Calu3 (cell line): ENCODE measurements around the gene CMKLR1. TPM values are rescaled to one million over a fixed set of nuclear protein-coding genes. Genes with fewer than 3 reads are reported as not detected.

Source experiments
- BruUV-seq: library from RNA; stranded (reverse); fragments of 400-500 nt; replicated peaks from 2 replicates; lab custom pipeline; 2021; lab: Mats Ljungman, UMichigan
- CTCF ChIA-PET: fragments of 300-600 bp; sonication (Branson Sonifier 250); formaldehyde crosslinking; loops from one replicate; lab custom pipeline; 2022; ENCODE audit warnings: antibody characterized with exemption; lab: Charles Lee
- DNase-seq: peaks from one replicate; pipeline ENCODE4 v3.0.0; 2022
- H3K27ac Mint-ChIP-seq: one replicate; pipeline ENCODE4 v1.8.0; 2022; ENCODE audit warnings: mixed read lengths; ENCODE audit not compliant: unreplicated experiment
- H3K27me3 Mint-ChIP-seq: one replicate; pipeline ENCODE4 v1.8.0; 2022; ENCODE audit warnings: mixed read lengths; ENCODE audit not compliant: unreplicated experiment
- H3K36me3 Mint-ChIP-seq: one replicate; pipeline ENCODE4 v1.8.0; 2022; ENCODE audit warnings: mild to moderate bottlenecking, moderate library complexity, mixed read lengths; ENCODE audit not compliant: insufficient read depth, unreplicated experiment
- H3K4me1 Mint-ChIP-seq: one replicate; pipeline ENCODE4 v1.8.0; 2022; ENCODE audit warnings: mild to moderate bottlenecking, low read depth, mixed read lengths; ENCODE audit not compliant: unreplicated experiment
- H3K4me3 Mint-ChIP-seq: one replicate; pipeline ENCODE4 v1.8.0; 2022; ENCODE audit warnings: mild to moderate bottlenecking, low read depth, moderate library complexity, mixed read lengths; ENCODE audit not compliant: unreplicated experiment
- H3K9me3 Mint-ChIP-seq: one replicate; pipeline ENCODE4 v1.8.0; 2022; ENCODE audit warnings: low read depth, mixed read lengths; ENCODE audit not compliant: unreplicated experiment
- intact Hi-C: fragments of 100-400 bp; cut with micrococcal nuclease; formaldehyde crosslinking; loops from one replicate; pipeline ENCODE4 v1.10.0; 2022; ENCODE audit not compliant: unreplicated experiment
- total RNA-seq: library from RNA; stranded (reverse); gene quantifications from 2 replicates; pipeline ENCODE4 v1.2.3, GENCODE V29; 2022
- TF ChIP-seq, protein P1 (sequence below): fragments of 200-600 bp; IDR thresholded peaks from one replicate; pipeline ENCODE4 v1.8.0; 2022; ENCODE audit warnings: antibody characterized with exemption; ENCODE audit not compliant: unreplicated experiment

The CMKLR1 gene
- total RNA-seq, 1 experiment from 2014 or later = not detected

DNA sequence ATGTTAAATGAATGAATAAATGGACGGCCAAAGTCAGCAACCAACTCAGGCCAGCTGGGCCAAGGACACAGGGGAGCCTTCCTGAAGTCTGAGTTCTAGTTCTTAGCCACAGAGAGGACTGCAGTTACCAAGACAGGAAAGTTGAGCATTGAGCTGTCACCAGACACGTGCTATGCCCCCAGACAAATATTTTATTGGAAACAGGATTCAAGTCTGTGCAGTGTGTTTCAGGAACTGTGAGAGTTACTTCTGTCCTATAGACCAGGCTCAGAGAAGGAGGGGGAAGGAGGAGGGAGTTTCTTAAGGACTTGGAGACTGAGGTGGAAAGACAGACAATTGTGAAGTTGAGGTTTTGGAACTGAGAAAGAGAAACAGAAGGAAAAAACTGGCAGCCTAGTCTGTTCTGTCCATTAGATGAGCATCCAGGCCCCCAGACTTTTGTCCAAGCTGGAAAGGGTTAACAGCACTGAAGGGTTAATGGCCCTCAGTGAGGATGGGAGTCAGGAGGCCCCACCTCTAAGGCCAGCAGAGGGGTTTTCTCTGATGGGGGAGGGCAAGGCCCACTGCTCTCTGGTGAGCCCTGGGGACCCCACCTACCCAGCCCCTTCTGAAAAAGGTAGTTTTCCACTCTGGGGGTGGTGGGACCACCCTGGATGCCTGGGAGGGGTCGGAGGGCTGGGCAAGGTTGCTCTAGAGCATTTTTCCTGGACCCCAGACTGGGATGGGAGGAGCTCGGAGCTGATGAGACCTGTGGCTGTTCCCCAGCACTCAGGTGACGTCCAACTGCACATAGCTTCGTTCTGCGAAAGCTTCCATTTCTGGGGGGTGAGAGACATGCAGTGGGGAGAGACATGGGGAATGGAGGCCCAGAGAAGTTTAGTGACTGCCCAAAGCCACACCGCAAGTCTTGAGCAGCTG, 6.9 kb upstream of the CMKLR1 start:
- no peaks in the 10 kb centered on the region for H3K4me1 Mint-ChIP-seq

DNA sequence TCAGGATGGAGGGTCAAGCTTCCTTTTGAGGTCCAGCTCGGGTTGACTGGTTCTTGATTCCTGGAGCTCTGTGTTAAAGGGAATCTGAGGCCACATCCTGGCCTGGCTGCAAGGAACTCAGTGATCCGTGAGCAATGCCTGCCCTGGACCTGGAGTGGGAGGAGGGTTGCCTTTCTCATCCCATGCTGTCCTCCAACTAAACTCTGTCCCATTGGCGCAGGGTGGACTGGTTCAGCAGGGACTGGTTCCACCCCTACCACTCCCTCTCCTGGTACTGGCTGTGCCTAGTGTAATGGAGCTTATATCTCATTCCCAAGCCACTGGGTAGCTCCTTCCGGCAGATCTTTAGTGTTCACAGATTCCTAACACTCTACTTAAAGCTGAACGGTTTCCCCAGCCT, 3.9 kb upstream of the CMKLR1 start:
- no peaks in the 10 kb centered on the region for H3K36me3 Mint-ChIP-seq
- peaks cover 89% of the 10 kb centered on the region for H3K27me3 Mint-ChIP-seq
- no peak overlapping the region for H3K27ac Mint-ChIP-seq
- no TSS peak for BruUV-seq
- CTCF ChIA-PET = no interaction called here
- no peaks in the 10 kb centered on the region for H3K4me1 Mint-ChIP-seq
- H3K4me3 Mint-ChIP-seq = no peak overlapping the region
- TF ChIP-seq, protein P1, sequence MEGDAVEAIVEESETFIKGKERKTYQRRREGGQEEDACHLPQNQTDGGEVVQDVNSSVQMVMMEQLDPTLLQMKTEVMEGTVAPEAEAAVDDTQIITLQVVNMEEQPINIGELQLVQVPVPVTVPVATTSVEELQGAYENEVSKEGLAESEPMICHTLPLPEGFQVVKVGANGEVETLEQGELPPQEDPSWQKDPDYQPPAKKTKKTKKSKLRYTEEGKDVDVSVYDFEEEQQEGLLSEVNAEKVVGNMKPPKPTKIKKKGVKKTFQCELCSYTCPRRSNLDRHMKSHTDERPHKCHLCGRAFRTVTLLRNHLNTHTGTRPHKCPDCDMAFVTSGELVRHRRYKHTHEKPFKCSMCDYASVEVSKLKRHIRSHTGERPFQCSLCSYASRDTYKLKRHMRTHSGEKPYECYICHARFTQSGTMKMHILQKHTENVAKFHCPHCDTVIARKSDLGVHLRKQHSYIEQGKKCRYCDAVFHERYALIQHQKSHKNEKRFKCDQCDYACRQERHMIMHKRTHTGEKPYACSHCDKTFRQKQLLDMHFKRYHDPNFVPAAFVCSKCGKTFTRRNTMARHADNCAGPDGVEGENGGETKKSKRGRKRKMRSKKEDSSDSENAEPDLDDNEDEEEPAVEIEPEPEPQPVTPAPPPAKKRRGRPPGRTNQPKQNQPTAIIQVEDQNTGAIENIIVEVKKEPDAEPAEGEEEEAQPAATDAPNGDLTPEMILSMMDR = no peak
- intact Hi-C loops = no loop called here
- DNase-seq = no peak
- H3K9me3 Mint-ChIP-seq = no peaks in the 10 kb centered on the region

More for the DNA sequence above, 6.9 kb upstream of the CMKLR1 start:
- Mint-ChIP-seq H3K27me3 (peaks cover 59% of the 10 kb centered on the region), H3K9me3 (no peaks in the 10 kb centered on the region), H3K27ac (no peak overlapping the region), H3K4me3 (no peak overlapping the region), H3K36me3 (no peaks in the 10 kb centered on the region)
- intact Hi-C loops = no loop called here
- DNase-seq = no peak
- CTCF ChIA-PET = no interaction called here
- TF ChIP-seq, protein P1 = no peak
- BruUV-seq = no TSS peak

DNA sequence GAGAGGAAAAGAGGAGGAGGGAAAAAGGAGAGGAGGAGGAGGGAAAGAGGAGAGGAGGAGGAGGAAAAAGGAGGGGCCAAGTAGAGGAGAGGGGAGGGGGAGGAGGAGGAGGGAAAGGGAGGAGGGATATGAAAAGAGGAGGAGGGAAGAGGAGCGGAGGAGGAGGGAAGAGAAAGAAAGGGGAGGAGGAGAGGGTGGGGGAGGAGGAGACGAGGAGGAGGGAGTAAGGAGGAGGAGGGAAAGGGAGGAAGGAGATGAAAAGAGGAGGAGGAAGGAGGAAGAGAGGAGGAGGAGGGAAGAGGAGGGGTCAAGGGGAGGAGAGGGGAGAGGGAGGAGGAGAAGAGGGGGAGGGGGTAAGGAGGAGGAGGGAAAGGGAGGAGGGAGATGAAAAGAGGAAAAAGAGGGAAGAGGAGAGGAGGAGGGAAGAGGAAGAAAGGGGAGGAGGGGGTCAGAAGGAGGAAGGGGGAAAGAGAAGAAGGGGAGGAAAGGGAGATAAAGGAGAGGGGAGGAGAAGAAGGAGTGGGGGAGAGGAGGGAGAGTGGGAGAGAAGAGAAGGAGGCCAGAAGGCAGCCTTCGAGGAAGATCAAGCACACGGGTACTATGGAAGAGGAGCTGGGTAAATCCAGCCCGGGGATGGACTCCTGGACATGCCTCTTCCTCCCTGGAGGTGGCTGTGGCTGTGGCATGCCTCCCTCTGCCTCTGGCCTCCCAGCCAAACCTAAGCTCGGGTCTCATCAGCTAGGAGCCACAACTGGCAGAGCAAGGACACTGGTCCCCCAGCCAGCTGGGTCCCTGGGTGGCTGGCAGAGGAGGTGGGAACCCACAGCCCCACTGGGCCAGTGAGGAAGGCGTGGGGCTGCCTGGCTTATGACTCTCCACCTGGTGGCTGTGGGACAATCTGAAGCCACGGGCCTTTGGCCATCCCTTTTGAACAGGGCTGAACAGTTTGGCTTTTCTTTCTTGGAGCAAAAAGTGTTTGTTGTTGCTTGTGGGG, 3.0 kb upstream of the CMKLR1 start:
- DNase-seq = no peak
- CTCF ChIA-PET = no interaction called here
- peaks cover 95% of the 10 kb centered on the region for H3K27me3 Mint-ChIP-seq
- intact Hi-C loops = no loop called here
- H3K4me1 Mint-ChIP-seq = no peaks in the 10 kb centered on the region
- no peaks in the 10 kb centered on the region for H3K9me3 Mint-ChIP-seq
- TF ChIP-seq, protein P1 = no peak
- H3K4me3 Mint-ChIP-seq = no peak overlapping the region
- no TSS peak for BruUV-seq
- no peaks in the 10 kb centered on the region for H3K36me3 Mint-ChIP-seq
- H3K27ac Mint-ChIP-seq = no peak overlapping the region

DNA sequence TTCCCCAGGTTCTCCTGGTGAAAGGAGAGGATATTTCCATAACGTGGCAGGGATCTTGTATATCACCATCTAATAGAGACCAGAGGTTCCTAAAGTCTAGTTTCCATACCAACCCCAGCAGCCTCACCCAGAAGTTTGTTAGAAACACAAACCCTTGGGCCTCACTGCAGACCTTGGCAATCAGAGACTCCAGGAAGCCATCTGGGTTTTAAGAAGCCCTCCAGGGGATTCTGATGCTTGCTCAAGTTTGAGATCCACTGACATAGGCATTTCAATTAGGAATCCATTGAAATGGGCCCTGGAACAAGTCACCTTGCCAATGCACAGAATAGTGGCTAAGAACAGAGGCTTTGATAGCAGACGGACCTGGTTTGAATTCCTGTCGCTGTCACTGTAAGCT, 2.2 kb upstream of the CMKLR1 start:
- intact Hi-C loops = no loop called here
- no TSS peak for BruUV-seq
- Mint-ChIP-seq H3K4me3 (no peak overlapping the region), H3K4me1 (no peaks in the 10 kb centered on the region), H3K27me3 (peaks cover 88% of the 10 kb centered on the region), H3K36me3 (no peaks in the 10 kb centered on the region), H3K9me3 (no peaks in the 10 kb centered on the region), H3K27ac (no peak overlapping the region)
- DNase-seq = no peak
- CTCF ChIA-PET = no interaction called here
- TF ChIP-seq, protein P1 = no peak
